ENCODE measurements around the gene CSTB. TPM values are rescaled to one million over a fixed set of nuclear protein-coding genes. Genes with fewer than 3 reads are reported as not detected.

CSTB gene
- total RNA-seq, 1 experiment from 2014 or later, result 36.1 TPM

DNA sequence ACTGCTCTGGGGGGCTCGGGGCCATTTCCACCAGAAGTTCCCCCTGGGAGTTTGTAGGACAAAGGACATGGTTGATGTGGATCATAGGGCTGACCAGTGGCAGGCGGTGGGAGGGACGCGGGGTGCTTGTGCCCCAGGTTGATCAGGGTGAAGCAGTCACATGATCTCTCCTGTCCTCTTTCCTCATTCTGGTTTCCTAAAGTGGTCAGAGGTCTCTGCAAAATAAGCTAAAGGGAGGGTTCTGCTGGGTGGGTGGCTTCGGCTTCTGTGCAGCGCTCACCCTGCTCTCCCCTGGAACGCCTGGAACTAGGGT lies 48.0 kb downstream of the CSTB start (continued):
- TF ChIP-seq, protein P1, sequence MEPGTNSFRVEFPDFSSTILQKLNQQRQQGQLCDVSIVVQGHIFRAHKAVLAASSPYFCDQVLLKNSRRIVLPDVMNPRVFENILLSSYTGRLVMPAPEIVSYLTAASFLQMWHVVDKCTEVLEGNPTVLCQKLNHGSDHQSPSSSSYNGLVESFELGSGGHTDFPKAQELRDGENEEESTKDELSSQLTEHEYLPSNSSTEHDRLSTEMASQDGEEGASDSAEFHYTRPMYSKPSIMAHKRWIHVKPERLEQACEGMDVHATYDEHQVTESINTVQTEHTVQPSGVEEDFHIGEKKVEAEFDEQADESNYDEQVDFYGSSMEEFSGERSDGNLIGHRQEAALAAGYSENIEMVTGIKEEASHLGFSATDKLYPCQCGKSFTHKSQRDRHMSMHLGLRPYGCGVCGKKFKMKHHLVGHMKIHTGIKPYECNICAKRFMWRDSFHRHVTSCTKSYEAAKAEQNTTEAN (CRISPR knock-in tag; IDR thresholded peaks at IDR 0.05), result no peak

DNA sequence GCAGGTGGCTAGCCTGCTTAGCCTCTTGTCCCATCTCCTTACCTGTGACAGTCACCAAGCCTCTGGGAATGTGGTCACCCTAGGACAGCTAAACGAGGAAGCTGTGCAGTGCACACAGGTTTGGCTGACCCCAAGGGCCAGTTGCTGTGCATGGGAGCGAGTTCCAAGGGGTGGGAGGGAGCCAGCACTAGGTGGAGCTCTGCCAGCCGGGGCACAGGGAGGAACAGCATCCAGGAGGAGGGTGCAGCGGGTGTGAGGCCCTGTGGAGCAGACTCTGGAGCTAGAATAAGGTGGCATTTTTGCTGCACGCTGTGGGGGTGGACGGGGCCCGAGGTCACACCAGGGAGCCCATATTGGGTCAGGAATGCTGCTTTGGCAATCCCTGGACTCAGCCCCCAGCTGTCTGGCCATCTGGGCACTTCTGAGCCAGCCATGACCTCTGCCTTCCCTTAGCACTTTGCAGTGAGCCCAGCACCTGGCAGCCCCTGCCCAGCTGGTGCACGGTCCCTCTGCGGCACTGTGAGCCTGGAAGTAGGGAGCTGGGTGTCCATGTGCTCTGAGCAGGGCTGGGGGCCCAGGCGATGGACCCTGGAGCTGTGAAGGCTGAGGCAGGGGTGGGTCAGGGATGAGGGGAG lies 48.5 kb downstream of the CSTB start:
- Mint-ChIP-seq H3K4me3 (peak overlapping the region; percentile 80), H3K27ac (peak overlapping the region; percentile 78), H3K27me3 (ENCODE audit: low read depth) (no peaks in the 10 kb centered on the region), H3K9me3 (no peaks in the 10 kb centered on the region), H3K4me1 (peaks cover 20% of the 10 kb centered on the region), H3K36me3 (peaks cover 5% of the 10 kb centered on the region)
- ChIA-PET POLR2A (interaction anchor here (1.2 to 2.4 kb wide), 5 partner anchors 8 to 13 kb away, joined by 3 to 9 read pairs (median 5); partner anchors contain the start of gene PDXK), CTCF (interaction anchor here (1.0 to 2.9 kb wide), 14 partner anchors 8 to 286 kb away, joined by 3 to 45 read pairs (median 12); partner anchors contain the start of gene PDXK)
- ATAC-seq, result peak; percentile 12
- DNase-seq (ENCODE audit: low spot score), result peak; percentile 35
- TF ChIP-seq, protein P2, sequence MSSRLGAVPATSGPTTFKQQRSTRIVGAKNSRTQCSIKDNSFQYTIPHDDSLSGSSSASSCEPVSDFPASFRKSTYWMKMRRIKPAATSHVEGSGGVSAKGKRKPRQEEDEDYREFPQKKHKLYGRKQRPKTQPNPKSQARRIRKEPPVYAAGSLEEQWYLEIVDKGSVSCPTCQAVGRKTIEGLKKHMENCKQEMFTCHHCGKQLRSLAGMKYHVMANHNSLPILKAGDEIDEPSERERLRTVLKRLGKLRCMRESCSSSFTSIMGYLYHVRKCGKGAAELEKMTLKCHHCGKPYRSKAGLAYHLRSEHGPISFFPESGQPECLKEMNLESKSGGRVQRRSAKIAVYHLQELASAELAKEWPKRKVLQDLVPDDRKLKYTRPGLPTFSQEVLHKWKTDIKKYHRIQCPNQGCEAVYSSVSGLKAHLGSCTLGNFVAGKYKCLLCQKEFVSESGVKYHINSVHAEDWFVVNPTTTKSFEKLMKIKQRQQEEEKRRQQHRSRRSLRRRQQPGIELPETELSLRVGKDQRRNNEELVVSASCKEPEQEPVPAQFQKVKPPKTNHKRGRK (CRISPR knock-in tag; IDR thresholded peaks at IDR 0.05; ENCODE audit: borderline replicate concordance), result no peak
- TF ChIP-seq RELA (CRISPR knock-in tag; IDR thresholded peaks at IDR 0.05; ENCODE audit: borderline replicate concordance), result 0 out of 2 replicates have a peak, but pooled peaks have one; percentile 27

DNA sequence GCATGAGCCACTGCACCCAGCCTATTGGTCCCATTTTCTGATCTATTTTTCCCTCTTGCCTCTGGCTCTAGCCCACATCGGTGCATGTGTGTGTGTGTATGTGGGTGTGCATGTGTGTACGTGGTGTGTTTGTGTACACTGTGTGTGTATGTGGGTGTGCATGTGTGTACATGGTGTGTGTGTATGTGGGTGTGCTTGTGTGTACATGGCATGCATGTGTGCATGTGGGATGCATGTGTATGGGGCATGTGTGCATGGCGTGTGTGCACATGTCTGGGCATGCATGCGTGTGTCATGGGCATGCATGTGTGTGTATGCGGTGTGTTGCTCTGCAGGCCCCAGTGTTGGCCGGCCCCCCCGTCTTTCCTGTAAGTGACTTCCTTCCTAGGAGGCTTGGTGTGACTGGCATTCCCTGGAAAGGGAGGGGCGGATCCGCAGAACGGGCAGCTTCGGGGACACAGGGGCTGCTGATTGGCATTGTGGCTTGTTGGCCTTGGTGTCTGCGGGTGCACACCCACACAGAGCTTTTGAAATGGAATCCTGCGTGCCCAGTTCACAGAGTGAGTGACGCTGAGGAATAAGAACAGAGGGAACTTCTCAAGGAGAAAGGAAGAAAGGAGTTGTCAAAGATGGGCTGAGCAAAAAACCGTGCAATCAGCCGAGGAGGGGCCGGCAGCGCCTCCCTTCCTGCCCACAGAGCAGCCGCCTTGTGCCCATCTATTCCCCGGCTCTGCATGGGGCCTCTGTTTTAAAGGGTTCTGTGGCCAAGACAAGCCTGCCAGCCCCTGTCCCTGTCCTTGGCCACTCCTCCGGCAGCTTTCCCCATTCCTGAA lies 49.2 kb downstream of the CSTB start:
- H3K36me3 Mint-ChIP-seq, result peaks cover 5% of the 10 kb centered on the region
- H3K4me1 Mint-ChIP-seq, result peaks cover 20% of the 10 kb centered on the region
- H3K9me3 Mint-ChIP-seq, result no peaks in the 10 kb centered on the region
- H3K27ac Mint-ChIP-seq, result peak overlapping the region; percentile 98
- H3K4me3 Mint-ChIP-seq, result no peak overlapping the region
- POLR2A ChIA-PET, result interaction anchor here (2.4 kb wide), 1 partner anchor 14 kb away, joined by 6 read pairs; no protein-coding TSS in a partner anchor
- no peaks in the 10 kb centered on the region for H3K27me3 Mint-ChIP-seq (ENCODE audit: low read depth)
- ATAC-seq (no peak), DNase-seq (ENCODE audit: low spot score) (no peak)
- CTCF ChIA-PET, result interaction anchor here (1.5 to 2.9 kb wide), 7 partner anchors 8 to 228 kb away, joined by 3 to 45 read pairs (median 7); partner anchors contain the start of gene PDXK
- no peak for TF ChIP-seq ZNF232 (CRISPR knock-in tag; IDR thresholded peaks at IDR 0.05)
- TF ChIP-seq OVOL2 (CRISPR knock-in tag; IDR thresholded peaks at IDR 0.05; ENCODE audit: borderline replicate concordance), result no peak
- no peak for TF ChIP-seq ATF1 (CRISPR knock-in tag; IDR thresholded peaks at IDR 0.05)
- no peak for TF ChIP-seq TCF7 (CRISPR knock-in tag; IDR thresholded peaks at IDR 0.05; ENCODE audit: low read depth)
- no peak for TF ChIP-seq ZNF263 (CRISPR knock-in tag; IDR thresholded peaks at IDR 0.05; ENCODE audit: low read depth)
- TF ChIP-seq, protein P3, sequence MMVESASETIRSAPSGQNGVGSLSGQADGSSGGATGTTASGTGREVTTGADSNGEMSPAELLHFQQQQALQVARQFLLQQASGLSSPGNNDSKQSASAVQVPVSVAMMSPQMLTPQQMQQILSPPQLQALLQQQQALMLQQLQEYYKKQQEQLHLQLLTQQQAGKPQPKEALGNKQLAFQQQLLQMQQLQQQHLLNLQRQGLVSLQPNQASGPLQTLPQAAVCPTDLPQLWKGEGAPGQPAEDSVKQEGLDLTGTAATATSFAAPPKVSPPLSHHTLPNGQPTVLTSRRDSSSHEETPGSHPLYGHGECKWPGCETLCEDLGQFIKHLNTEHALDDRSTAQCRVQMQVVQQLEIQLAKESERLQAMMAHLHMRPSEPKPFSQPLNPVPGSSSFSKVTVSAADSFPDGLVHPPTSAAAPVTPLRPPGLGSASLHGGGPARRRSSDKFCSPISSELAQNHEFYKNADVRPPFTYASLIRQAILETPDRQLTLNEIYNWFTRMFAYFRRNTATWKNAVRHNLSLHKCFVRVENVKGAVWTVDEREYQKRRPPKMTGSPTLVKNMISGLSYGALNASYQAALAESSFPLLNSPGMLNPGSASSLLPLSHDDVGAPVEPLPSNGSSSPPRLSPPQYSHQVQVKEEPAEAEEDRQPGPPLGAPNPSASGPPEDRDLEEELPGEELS (CRISPR knock-in tag; IDR thresholded peaks at IDR 0.05), result no peak
- TF ChIP-seq, protein P4, sequence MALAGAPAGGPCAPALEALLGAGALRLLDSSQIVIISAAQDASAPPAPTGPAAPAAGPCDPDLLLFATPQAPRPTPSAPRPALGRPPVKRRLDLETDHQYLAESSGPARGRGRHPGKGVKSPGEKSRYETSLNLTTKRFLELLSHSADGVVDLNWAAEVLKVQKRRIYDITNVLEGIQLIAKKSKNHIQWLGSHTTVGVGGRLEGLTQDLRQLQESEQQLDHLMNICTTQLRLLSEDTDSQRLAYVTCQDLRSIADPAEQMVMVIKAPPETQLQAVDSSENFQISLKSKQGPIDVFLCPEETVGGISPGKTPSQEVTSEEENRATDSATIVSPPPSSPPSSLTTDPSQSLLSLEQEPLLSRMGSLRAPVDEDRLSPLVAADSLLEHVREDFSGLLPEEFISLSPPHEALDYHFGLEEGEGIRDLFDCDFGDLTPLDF (CRISPR knock-in tag; IDR thresholded peaks at IDR 0.05), result no peak
- TF ChIP-seq, protein P5, sequence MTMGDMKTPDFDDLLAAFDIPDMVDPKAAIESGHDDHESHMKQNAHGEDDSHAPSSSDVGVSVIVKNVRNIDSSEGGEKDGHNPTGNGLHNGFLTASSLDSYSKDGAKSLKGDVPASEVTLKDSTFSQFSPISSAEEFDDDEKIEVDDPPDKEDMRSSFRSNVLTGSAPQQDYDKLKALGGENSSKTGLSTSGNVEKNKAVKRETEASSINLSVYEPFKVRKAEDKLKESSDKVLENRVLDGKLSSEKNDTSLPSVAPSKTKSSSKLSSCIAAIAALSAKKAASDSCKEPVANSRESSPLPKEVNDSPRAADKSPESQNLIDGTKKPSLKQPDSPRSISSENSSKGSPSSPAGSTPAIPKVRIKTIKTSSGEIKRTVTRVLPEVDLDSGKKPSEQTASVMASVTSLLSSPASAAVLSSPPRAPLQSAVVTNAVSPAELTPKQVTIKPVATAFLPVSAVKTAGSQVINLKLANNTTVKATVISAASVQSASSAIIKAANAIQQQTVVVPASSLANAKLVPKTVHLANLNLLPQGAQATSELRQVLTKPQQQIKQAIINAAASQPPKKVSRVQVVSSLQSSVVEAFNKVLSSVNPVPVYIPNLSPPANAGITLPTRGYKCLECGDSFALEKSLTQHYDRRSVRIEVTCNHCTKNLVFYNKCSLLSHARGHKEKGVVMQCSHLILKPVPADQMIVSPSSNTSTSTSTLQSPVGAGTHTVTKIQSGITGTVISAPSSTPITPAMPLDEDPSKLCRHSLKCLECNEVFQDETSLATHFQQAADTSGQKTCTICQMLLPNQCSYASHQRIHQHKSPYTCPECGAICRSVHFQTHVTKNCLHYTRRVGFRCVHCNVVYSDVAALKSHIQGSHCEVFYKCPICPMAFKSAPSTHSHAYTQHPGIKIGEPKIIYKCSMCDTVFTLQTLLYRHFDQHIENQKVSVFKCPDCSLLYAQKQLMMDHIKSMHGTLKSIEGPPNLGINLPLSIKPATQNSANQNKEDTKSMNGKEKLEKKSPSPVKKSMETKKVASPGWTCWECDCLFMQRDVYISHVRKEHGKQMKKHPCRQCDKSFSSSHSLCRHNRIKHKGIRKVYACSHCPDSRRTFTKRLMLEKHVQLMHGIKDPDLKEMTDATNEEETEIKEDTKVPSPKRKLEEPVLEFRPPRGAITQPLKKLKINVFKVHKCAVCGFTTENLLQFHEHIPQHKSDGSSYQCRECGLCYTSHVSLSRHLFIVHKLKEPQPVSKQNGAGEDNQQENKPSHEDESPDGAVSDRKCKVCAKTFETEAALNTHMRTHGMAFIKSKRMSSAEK (CRISPR knock-in tag; IDR thresholded peaks at IDR 0.05; ENCODE audit: borderline replicate concordance), result no peak
- TF ChIP-seq, protein P6, sequence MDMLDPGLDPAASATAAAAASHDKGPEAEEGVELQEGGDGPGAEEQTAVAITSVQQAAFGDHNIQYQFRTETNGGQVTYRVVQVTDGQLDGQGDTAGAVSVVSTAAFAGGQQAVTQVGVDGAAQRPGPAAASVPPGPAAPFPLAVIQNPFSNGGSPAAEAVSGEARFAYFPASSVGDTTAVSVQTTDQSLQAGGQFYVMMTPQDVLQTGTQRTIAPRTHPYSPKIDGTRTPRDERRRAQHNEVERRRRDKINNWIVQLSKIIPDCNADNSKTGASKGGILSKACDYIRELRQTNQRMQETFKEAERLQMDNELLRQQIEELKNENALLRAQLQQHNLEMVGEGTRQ (CRISPR knock-in tag; IDR thresholded peaks at IDR 0.05), result no peak
- TF ChIP-seq, protein P7, sequence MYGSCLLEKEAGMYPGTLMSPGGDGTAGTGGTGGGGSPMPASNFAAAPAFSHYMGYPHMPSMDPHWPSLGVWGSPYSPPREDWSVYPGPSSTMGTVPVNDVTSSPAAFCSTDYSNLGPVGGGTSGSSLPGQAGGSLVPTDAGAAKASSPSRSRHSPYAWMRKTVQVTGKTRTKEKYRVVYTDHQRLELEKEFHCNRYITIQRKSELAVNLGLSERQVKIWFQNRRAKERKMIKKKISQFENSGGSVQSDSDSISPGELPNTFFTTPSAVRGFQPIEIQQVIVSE (CRISPR knock-in tag; IDR thresholded peaks at IDR 0.05; ENCODE audit: borderline replicate concordance), result no peak
- TF ChIP-seq RORB (CRISPR knock-in tag; IDR thresholded peaks at IDR 0.05), result no peak
- TF ChIP-seq JAZF1 (CRISPR knock-in tag; IDR thresholded peaks at IDR 0.05), result no peak
- no peak for TF ChIP-seq ESRRA (CRISPR knock-in tag; IDR thresholded peaks at IDR 0.05; ENCODE audit: borderline replicate concordance)
- no peak for TF ChIP-seq ZNF396 (CRISPR knock-in tag; IDR thresholded peaks at IDR 0.05; ENCODE audit: borderline replicate concordance)
- no peak for TF ChIP-seq NFYB (CRISPR knock-in tag; conservative IDR thresholded peaks at IDR 0.05; ENCODE audit: low read depth)

Measured in WTC11 (cell line).